Endothelial cell of umbilical vein (primary cell): ENCODE data around the gene EXOSC2. TPM values are rescaled to one million over a fixed set of nuclear protein-coding genes. Genes with fewer than 3 reads are reported as not detected.

ENCODE experiments used
- BruUV-seq: library from RNA; stranded (reverse); fragments of 400-500 nt; replicated peaks from 2 replicates; lab custom pipeline; 2021; lab: Mats Ljungman, UMichigan
- CTCF ChIA-PET: fragments of 300-600, 350-600 bp; sonication (Branson Sonifier 250); formaldehyde crosslinking; loops from one replicate; lab custom pipeline; 2021; ENCODE audit warnings: antibody characterized with exemption, inconsistent platforms; lab: Charles Lee
- POLR2A ChIA-PET: fragments of 300-600, 350-600 bp; sonication (Branson Sonifier 250); formaldehyde crosslinking; loops from one replicate; lab custom pipeline; 2021; ENCODE audit warnings: antibody characterized with exemption, inconsistent platforms; lab: Charles Lee
- DNase-seq: peaks from one replicate; pipeline ENCODE4 v3.0.0-alpha.2; 2011; ENCODE audit warnings: low read depth, low spot score
- FAIRE-seq: peaks from 2 replicates; lab custom pipeline; 2011; peaks lifted over from hg19 to GRCh38; lab: Jason Lieb, UNC
- H2AFZ ChIP-seq: 2 replicates; pipeline ENCODE4 v1.6.0; 2012; ENCODE audit warnings: low read depth, low read length, control low read depth, inconsistent platforms
- H3K27ac ChIP-seq: 2 replicates; pipeline ENCODE4 v1.5.1; 2011; ENCODE audit warnings: low read depth, mild to moderate bottlenecking, control low read depth, low read length, moderate library complexity; ENCODE audit not compliant: insufficient read depth
- H3K27me3 ChIP-seq, 2 experiments: 2 replicates each; pipeline versions ENCODE4 v1.6.0 to v1.6.1; 2011; ENCODE audit warnings: low read length in 2 of 2, mixed read lengths in 1 of 2; ENCODE audit not compliant: control insufficient read depth in 2 of 2, insufficient read depth in 2 of 2
- H3K36me3 ChIP-seq, 2 experiments: 2 replicates in 1 of 2; 3 replicates in 1 of 2; pipeline ENCODE4 v1.5.1; 2011; ENCODE audit warnings: low read length in 2 of 2, mild to moderate bottlenecking in 1 of 2, moderate library complexity in 1 of 2; ENCODE audit not compliant: control insufficient read depth in 2 of 2, insufficient read depth in 2 of 2; ENCODE audit errors: extremely low read depth in 1 of 2
- H3K4me1 ChIP-seq: 3 replicates; pipeline ENCODE4 v1.5.1; 2011; ENCODE audit warnings: mild to moderate bottlenecking, low read length; ENCODE audit not compliant: control insufficient read depth, insufficient read depth; ENCODE audit errors: extremely low read depth
- H3K4me2 ChIP-seq: 2 replicates; pipeline ENCODE4 v1.6.1; 2011; ENCODE audit warnings: low read length, control low read depth, mixed read lengths; ENCODE audit not compliant: insufficient read depth
- H3K4me3 ChIP-seq, 3 experiments: fragments of 200-600 bp in 1 of 3; sonication (generic), shearing (Covaris generic) in 1 of 3; replicated peaks in 1 of 3; 2 replicates each; pipeline ENCODE4 v1.5.1; 2011 to 2016; ENCODE audit warnings: control low read depth in 3 of 3, low read length in 3 of 3, mild to moderate bottlenecking in 2 of 3, inconsistent platforms in 1 of 3, low read depth in 1 of 3, moderate library complexity in 1 of 3; ENCODE audit not compliant: insufficient read depth in 1 of 3
- H3K79me2 ChIP-seq: 2 replicates; pipeline ENCODE4 v1.6.0; 2012; ENCODE audit warnings: low read length, inconsistent platforms; ENCODE audit not compliant: control insufficient read depth, insufficient read depth
- H3K9ac ChIP-seq: replicated peaks from 2 replicates; pipeline ENCODE3; 2011; ENCODE audit warnings: low read length, control low read depth; ENCODE audit not compliant: insufficient read depth; ENCODE audit errors: extremely low read depth
- H3K9me1 ChIP-seq: replicated peaks from 3 replicates; pipeline ENCODE4 v1.6.0; 2011; ENCODE audit warnings: mild to moderate bottlenecking, low read length; ENCODE audit not compliant: control insufficient read depth, insufficient read depth; ENCODE audit errors: extremely low read depth
- H3K9me3 ChIP-seq: replicated peaks from 2 replicates; pipeline ENCODE4 v1.5.1; 2012; ENCODE audit warnings: low read length, inconsistent platforms; ENCODE audit not compliant: control insufficient read depth, insufficient read depth
- H4K20me1 ChIP-seq: replicated peaks from 2 replicates; pipeline ENCODE3; 2011; ENCODE audit warnings: mild to moderate bottlenecking, low read length; ENCODE audit not compliant: control insufficient read depth, insufficient read depth; ENCODE audit errors: extremely low read depth
- EZH2 ChIP-seq: IDR thresholded peaks from 2 replicates; pipeline ENCODE4 v1.6.1; 2012; ENCODE audit warnings: borderline replicate concordance, low read depth, mild to moderate bottlenecking, moderate library complexity, low read length, inconsistent platforms; ENCODE audit not compliant: severe bottlenecking
- GATA2 ChIP-seq: IDR thresholded peaks from 2 replicates; pipeline ENCODE4 v1.7.0; 2011; ENCODE audit warnings: low read depth, mild to moderate bottlenecking, moderate library complexity, mixed read lengths, low read length; ENCODE audit not compliant: insufficient read length, insufficient read depth
- MYC ChIP-seq: IDR thresholded peaks from one replicate; pipeline ENCODE4 v1.6.1; 2011; ENCODE audit warnings: mild to moderate bottlenecking, low read depth, low read length
- POLR2A ChIP-seq: IDR thresholded peaks from 2 replicates; pipeline ENCODE4 v1.6.1; 2012; ENCODE audit warnings: low read depth, mild to moderate bottlenecking, control low read depth, low read length
- POLR2AphosphoS5 ChIP-seq: IDR thresholded peaks from 2 replicates; pipeline ENCODE4 v1.6.1; 2012; ENCODE audit warnings: low read depth, mild to moderate bottlenecking, control low read depth, low read length, moderate library complexity; ENCODE audit not compliant: insufficient read depth
- dilution Hi-C: fragments of 300-500 bp; cut with MboI; formaldehyde crosslinking; loops from one replicate; pipeline ENCODE4 v1.15.0; 2019; ENCODE audit warnings: low sequenced_read_pairs; ENCODE audit not compliant: extremely low pct_ligation_motif_present
- intact Hi-C: fragments of 100-400 bp; cut with micrococcal nuclease; formaldehyde crosslinking; loops from one replicate; pipeline ENCODE4 v1.10.0; 2022
- polyA plus RNA-seq, 4 experiments: library from polyadenylated mRNA; depleted of rRNA in 3 of 4; stranded (reverse) in 3 of 4; unstranded in 1 of 4; fragments of >200 nt; gene quantifications; 2 replicates each; pipeline versions ENCODE4 v1.2.1 to v1.2.3, GENCODE V29; 2011 to 2012; ENCODE audit warnings: missing spikeins in 1 of 4
- total RNA-seq: library from RNA; stranded (reverse); gene quantifications from 2 replicates; pipeline ENCODE4 v1.2.3, GENCODE V29; 2021
- TF ChIP-seq, protein P1 (sequence below), 2 donors: IDR thresholded peaks; 1 replicate in 1 of 2; 2 replicates in 1 of 2; pipeline ENCODE4 v1.5.1; 2011; ENCODE audit warnings: low read length in 2 of 2, mild to moderate bottlenecking in 2 of 2, moderate library complexity in 2 of 2, control low read depth in 1 of 2, inconsistent platforms in 1 of 2, low read depth in 1 of 2; ENCODE audit not compliant: insufficient read depth in 1 of 2; ENCODE audit errors: extremely low read depth in 1 of 2
- TF ChIP-seq, protein P2 (sequence below): IDR thresholded peaks from 2 replicates; pipeline ENCODE4 v1.6.1; 2011; ENCODE audit not compliant: insufficient read depth, insufficient read length

The EXOSC2 gene
- total and polyA plus RNA-seq, 2 donors (not counting 3 experiments of a cell fraction or from before 2014, with no cell fraction given): 25.5 to 44.4 TPM

DNA sequence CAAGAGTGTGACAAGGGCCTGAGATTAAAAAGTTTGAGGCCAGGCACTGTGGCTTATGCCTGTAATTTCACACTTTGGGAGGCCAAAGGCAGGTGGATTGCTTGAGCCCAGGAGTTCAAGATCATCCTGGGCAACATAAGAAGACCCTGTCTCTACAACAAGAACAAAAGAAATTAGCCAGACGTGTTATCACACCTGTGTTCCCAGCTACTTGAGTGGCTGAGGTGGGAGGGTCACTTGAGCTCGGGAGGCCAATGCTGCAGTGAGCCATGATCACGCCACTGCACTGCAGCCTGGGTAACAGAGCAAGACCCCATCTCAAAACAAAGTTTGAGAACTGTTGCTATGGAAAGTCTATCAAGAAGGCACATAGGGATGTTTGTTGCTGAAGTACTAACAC is 25.0 kb downstream of the EXOSC2 start:
- FAIRE-seq (no peak), DNase-seq (no peak)
- no peak overlapping the region for H2AFZ ChIP-seq
- no peaks in the 10 kb centered on the region for H3K9me3 ChIP-seq
- no peak overlapping the region for H3K4me3 ChIP-seq
- ChIA-PET POLR2A (no interaction called here), CTCF (interaction anchor here (1.5 kb wide), 1 partner anchor 13 kb away, joined by 4 read pairs; no protein-coding TSS in a partner anchor)
- no peaks in the 10 kb centered on the region for H3K27me3 ChIP-seq
- H3K4me1 ChIP-seq: peaks cover 12% of the 10 kb centered on the region
- no peak overlapping the region for H3K27ac ChIP-seq
- no peak overlapping the region for H3K9ac ChIP-seq
- dilution Hi-C loops: no loop called here
- H3K4me2 ChIP-seq: no peak overlapping the region
- H3K36me3 ChIP-seq: no peaks in the 10 kb centered on the region
- intact Hi-C loops: no loop called here
- TF ChIP-seq GATA2 (no peak), POLR2AphosphoS5 (no peak), POLR2A (no peak), EZH2 (no peak), MYC (no peak)
- TF ChIP-seq, protein P1, sequence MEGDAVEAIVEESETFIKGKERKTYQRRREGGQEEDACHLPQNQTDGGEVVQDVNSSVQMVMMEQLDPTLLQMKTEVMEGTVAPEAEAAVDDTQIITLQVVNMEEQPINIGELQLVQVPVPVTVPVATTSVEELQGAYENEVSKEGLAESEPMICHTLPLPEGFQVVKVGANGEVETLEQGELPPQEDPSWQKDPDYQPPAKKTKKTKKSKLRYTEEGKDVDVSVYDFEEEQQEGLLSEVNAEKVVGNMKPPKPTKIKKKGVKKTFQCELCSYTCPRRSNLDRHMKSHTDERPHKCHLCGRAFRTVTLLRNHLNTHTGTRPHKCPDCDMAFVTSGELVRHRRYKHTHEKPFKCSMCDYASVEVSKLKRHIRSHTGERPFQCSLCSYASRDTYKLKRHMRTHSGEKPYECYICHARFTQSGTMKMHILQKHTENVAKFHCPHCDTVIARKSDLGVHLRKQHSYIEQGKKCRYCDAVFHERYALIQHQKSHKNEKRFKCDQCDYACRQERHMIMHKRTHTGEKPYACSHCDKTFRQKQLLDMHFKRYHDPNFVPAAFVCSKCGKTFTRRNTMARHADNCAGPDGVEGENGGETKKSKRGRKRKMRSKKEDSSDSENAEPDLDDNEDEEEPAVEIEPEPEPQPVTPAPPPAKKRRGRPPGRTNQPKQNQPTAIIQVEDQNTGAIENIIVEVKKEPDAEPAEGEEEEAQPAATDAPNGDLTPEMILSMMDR (IDR thresholded peaks at IDR 0.05; ENCODE audit: extremely low read depth in 1 of 2, insufficient read depth in 1 of 2, low read depth in 1 of 2, low read length in 2 of 2): no peak
- TF ChIP-seq, protein P2, sequence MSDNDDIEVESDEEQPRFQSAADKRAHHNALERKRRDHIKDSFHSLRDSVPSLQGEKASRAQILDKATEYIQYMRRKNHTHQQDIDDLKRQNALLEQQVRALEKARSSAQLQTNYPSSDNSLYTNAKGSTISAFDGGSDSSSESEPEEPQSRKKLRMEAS: no peak
- no TSS peak for BruUV-seq
- H4K20me1 ChIP-seq: peaks cover 3% of the 10 kb centered on the region
- H3K9me1 ChIP-seq: no peaks in the 10 kb centered on the region
- H3K79me2 ChIP-seq: peaks cover 76% of the 10 kb centered on the region
